ENCODE results near the gene NUMB. TPM values are rescaled to one million over a fixed set of nuclear protein-coding genes. Genes with fewer than 3 reads are reported as not detected.

NUMB gene
- total RNA-seq, 1 donor from 2014 or later = 32.1 TPM

DNA sequence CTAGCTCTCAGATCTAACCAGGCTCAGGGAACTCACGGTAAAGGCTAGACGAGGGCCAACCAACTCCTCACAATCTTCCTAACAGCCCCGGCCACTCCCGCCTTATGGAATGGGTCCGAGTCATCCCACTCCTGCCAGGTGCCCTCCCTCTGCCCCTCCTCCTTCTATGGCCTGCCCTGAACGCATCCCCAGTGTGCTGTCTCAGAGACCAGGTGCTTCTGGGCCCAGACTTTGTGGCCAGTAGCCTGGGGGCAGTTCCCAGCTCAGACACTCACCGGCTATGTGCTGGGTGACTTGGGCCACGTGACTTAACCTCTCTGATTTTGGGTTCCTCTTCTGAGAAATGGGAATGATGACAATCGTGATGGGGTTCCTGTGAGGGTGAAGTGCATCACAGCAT, 198.5 kb downstream of the NUMB start:
- TF ChIP-seq, protein P1, sequence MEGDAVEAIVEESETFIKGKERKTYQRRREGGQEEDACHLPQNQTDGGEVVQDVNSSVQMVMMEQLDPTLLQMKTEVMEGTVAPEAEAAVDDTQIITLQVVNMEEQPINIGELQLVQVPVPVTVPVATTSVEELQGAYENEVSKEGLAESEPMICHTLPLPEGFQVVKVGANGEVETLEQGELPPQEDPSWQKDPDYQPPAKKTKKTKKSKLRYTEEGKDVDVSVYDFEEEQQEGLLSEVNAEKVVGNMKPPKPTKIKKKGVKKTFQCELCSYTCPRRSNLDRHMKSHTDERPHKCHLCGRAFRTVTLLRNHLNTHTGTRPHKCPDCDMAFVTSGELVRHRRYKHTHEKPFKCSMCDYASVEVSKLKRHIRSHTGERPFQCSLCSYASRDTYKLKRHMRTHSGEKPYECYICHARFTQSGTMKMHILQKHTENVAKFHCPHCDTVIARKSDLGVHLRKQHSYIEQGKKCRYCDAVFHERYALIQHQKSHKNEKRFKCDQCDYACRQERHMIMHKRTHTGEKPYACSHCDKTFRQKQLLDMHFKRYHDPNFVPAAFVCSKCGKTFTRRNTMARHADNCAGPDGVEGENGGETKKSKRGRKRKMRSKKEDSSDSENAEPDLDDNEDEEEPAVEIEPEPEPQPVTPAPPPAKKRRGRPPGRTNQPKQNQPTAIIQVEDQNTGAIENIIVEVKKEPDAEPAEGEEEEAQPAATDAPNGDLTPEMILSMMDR (IDR thresholded peaks at IDR 0.05; ENCODE audit: borderline replicate concordance) = no peak
- H3K4me3 ChIP-seq = no peak overlapping the region

DNA sequence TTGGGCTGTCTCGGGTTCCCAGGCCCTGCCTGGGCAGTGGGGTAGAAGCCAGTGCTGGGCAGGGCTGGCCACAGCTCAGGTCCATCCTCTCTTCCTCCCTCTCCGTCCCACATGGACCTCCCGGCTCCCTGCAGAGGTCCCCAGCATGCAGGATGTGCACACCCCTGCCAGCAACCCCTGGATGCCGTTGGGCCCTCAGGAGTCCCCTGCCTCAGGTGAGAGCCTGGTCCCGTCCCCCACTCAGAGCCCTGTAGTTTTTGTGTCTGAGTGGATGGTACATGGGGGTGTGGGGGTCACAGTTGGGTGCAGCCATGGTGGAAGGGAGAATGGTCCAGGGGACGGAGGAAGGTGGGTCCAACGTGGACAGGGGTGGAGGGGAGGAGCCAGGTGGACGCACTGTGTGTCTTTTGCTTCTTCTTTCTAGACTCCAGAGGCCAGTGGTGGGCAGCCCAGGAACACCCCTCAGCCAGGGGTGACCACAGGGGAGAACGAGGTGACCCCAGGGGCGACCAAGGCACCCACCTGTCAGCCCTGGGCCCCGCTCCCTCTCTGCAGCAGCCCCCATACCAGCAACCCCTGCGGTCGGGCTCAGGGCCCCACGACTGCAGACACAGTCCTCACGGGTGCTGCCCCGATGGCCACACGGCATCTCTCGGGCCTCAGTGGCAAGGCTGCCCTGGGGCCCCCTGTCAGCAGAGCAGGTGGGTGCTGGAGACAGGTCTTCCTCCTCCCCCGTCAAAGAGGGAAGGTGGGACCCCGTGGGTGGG, 199.3 kb downstream of the NUMB start:
- DNase-seq = no peak
- Histone ChIP-seq H3K27ac (replicated peaks) (no peak overlapping the region), H3K4me3 (no peak overlapping the region), H3K9me3 (replicated peaks) (no peaks in the 10 kb centered on the region), H3K36me3 (no peaks in the 10 kb centered on the region), H3K27me3 (ENCODE audit: low read depth) (peaks cover 17% of the 10 kb centered on the region), H3K4me1 (no peaks in the 10 kb centered on the region)
- TF ChIP-seq, protein P1 (IDR thresholded peaks at IDR 0.05; ENCODE audit: borderline replicate concordance) = no peak
- intact Hi-C loops (cut with micrococcal nuclease) = no loop called here

More for the DNA sequence above, 198.5 kb downstream of the NUMB start:
- H3K27ac ChIP-seq (replicated peaks) = no peak overlapping the region
- peaks cover 17% of the 10 kb centered on the region for H3K27me3 ChIP-seq (ENCODE audit: low read depth)
- no peaks in the 10 kb centered on the region for H3K9me3 ChIP-seq (replicated peaks)
- no peaks in the 10 kb centered on the region for H3K36me3 ChIP-seq
- DNase-seq = no peak
- no peaks in the 10 kb centered on the region for H3K4me1 ChIP-seq
- intact Hi-C loops (cut with micrococcal nuclease) = no loop called here

DNA sequence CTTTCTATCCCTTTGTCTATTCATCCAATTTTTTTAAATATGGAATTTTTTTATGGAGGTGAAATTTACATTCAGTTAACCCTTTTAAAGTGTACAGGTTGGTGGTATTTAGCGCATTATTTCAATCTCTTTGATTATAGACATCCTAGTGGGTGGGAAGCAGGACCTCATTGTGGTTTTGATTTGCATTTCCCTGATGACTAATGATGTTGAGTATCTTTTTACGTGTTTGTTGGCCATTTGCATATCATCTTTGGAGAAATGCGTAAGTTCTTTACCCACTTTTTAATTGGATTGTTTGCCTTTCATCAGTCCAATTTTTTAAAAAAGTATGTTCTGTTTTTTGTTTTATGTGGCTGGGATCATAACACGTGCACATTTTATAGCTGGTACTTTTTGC, 200.3 kb downstream of the NUMB start:
- Histone ChIP-seq H3K9me3 (replicated peaks) (no peaks in the 10 kb centered on the region), H3K4me3 (no peak overlapping the region), H3K27ac (replicated peaks) (no peak overlapping the region), H3K4me1 (no peaks in the 10 kb centered on the region), H3K36me3 (no peaks in the 10 kb centered on the region), H3K27me3 (ENCODE audit: low read depth) (peaks cover 17% of the 10 kb centered on the region)
- TF ChIP-seq, protein P1 (IDR thresholded peaks at IDR 0.05; ENCODE audit: borderline replicate concordance) = no peak
- DNase-seq = no peak
- intact Hi-C loops (cut with micrococcal nuclease) = no loop called here

DNA sequence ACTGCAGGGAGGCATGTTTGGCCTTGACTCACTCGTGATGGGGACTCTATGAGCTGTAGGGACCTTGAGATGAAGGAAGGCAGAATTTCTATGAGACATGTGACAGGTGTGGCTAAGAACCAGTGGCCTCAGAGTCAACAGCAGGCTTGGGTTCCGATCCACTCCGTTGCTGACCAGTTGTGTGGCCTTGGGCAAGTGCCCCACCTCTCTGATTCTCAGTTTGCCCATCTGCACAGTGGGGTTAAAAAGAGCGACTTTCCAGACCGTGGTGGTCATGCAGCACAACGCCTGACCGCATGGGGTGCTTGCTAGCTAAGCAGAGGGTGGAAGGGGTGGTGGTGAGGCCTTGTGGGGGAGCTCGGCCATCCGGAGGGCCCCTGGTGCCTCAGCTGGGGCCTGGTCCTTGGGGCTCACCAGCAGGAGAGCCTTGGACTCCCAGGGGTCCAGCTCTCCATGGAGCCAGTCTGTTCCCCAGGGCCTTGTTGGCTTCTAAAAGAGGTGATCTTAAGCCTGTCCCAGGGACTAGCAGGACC, 202.6 kb downstream of the NUMB start:
- no peak overlapping the region for H3K4me3 ChIP-seq
- no peaks in the 10 kb centered on the region for H3K36me3 ChIP-seq
- DNase-seq = no peak
- TF ChIP-seq, protein P1 (IDR thresholded peaks at IDR 0.05; ENCODE audit: borderline replicate concordance) = no peak
- no peaks in the 10 kb centered on the region for H3K4me1 ChIP-seq
- no peaks in the 10 kb centered on the region for H3K9me3 ChIP-seq (replicated peaks)
- intact Hi-C loops (cut with micrococcal nuclease) = no loop called here
- no peak overlapping the region for H3K27ac ChIP-seq (replicated peaks)
- H3K27me3 ChIP-seq (ENCODE audit: low read depth) = peaks cover 6% of the 10 kb centered on the region

DNA sequence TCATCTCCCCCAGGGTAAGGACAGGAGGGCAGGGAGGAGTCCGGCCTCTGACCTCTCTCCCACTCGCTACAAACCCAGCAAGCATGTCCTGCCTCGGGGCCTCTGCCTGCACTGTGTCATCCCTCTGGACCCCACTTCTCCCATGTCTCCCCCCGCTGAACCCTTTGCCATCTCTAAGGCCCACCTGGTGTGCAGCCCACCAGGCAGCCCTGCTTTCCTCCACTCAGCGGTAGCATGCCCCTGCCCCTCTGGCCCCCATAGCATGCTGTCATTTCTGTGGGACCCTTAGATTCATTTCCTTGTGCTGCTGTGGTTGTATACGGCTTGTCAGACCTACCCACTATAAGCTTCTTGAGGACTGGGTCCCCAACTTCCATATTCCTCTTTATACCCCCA, 203.3 kb downstream of the NUMB start:
- Histone ChIP-seq H3K27me3 (ENCODE audit: low read depth) (no peaks in the 10 kb centered on the region), H3K4me3 (no peak overlapping the region), H3K27ac (replicated peaks) (no peak overlapping the region), H3K4me1 (no peaks in the 10 kb centered on the region), H3K9me3 (replicated peaks) (no peaks in the 10 kb centered on the region), H3K36me3 (no peaks in the 10 kb centered on the region)
- intact Hi-C loops (cut with micrococcal nuclease) = no loop called here
- DNase-seq = no peak
- TF ChIP-seq, protein P1 (IDR thresholded peaks at IDR 0.05; ENCODE audit: borderline replicate concordance) = no peak

Measured in left ventricle myocardium inferior (tissue), 1 donor.